CD14-positive monocyte (primary cell): Measurements from ENCODE around the gene UBXN6. TPM values are rescaled to one million over a fixed set of nuclear protein-coding genes. Genes with fewer than 3 reads are reported as not detected.

ENCODE experiments used
- DNase-seq, 3 donors: peaks; one replicate each; pipeline ENCODE4 v3.0.0-alpha.2; 2011 to 2022
- H2AFZ ChIP-seq: 2 replicates; pipeline ENCODE4 v1.6.0; 2012; ENCODE audit warnings: mild to moderate bottlenecking, low read depth, low read length, inconsistent platforms; ENCODE audit not compliant: insufficient read depth, poor library complexity, severe bottlenecking
- H3K27ac ChIP-seq, 2 donors: 1 replicate in 1 of 2; 2 replicates in 1 of 2; pipeline ENCODE4 v1.5.1; 2012 to 2013; ENCODE audit warnings: low read length in 2 of 2, control low read depth in 1 of 2, inconsistent platforms in 1 of 2, low read depth in 1 of 2, mild to moderate bottlenecking in 1 of 2
- H3K27me3 ChIP-seq, 2 donors: one replicate each; pipeline versions ENCODE4 v1.6.0 to v1.6.1; 2011 to 2013; ENCODE audit warnings: low read length in 2 of 2; ENCODE audit not compliant: control insufficient read depth in 2 of 2, insufficient read depth in 2 of 2
- H3K36me3 ChIP-seq, 2 donors: replicated peaks in 1 of 2; 1 replicate in 1 of 2; 2 replicates in 1 of 2; pipeline versions ENCODE4 v1.5.1 to v1.6.1; 2012 to 2013; ENCODE audit warnings: low read length in 2 of 2, control low read depth in 1 of 2, inconsistent platforms in 1 of 2, mild to moderate bottlenecking in 1 of 2; ENCODE audit not compliant: insufficient read depth in 2 of 2, control insufficient read depth in 1 of 2
- H3K4me1 ChIP-seq, 2 donors: 1 replicate in 1 of 2; 2 replicates in 1 of 2; pipeline versions ENCODE4 v1.5.1 to v1.6.1; 2012 to 2013; ENCODE audit warnings: low read length in 2 of 2, control low read depth in 1 of 2, inconsistent platforms in 1 of 2, mild to moderate bottlenecking in 1 of 2, moderate library complexity in 1 of 2; ENCODE audit not compliant: insufficient read depth in 2 of 2, control insufficient read depth in 1 of 2
- H3K4me2 ChIP-seq: replicated peaks from 2 replicates; pipeline ENCODE3; 2012; ENCODE audit warnings: low read length, moderate library complexity, mild to moderate bottlenecking; ENCODE audit not compliant: poor library complexity, severe bottlenecking; ENCODE audit errors: extremely low read depth
- H3K4me3 ChIP-seq, 3 experiments: fragments of 200-600 bp in 1 of 3; sonication (generic) in 1 of 3; replicated peaks in 1 of 3; 1 replicate in 2 of 3; 2 replicates in 1 of 3; pipeline ENCODE4 v1.5.1; 2011 to 2013; ENCODE audit warnings: low read length in 3 of 3, mild to moderate bottlenecking in 3 of 3, control low read depth in 2 of 3, low read depth in 2 of 3, inconsistent platforms in 1 of 3, moderate library complexity in 1 of 3
- H3K79me2 ChIP-seq: 2 replicates; pipeline ENCODE4 v1.6.0; 2012; ENCODE audit warnings: mild to moderate bottlenecking, control low read depth, inconsistent platforms, low read length, moderate library complexity; ENCODE audit not compliant: insufficient read depth
- H3K9ac ChIP-seq: 2 replicates; pipeline ENCODE4 v1.6.0; 2017; ENCODE audit warnings: low read length, mild to moderate bottlenecking; ENCODE audit not compliant: insufficient read depth, poor library complexity, severe bottlenecking
- H3K9me3 ChIP-seq, 2 donors: replicated peaks in 1 of 2; 1 replicate in 1 of 2; 2 replicates in 1 of 2; pipeline versions ENCODE4 v1.5.1 to v1.6.1; 2012 to 2013; ENCODE audit warnings: low read length in 2 of 2, control low read depth in 1 of 2; ENCODE audit not compliant: control insufficient read depth in 1 of 2, insufficient read depth in 1 of 2
- H4K20me1 ChIP-seq: 2 replicates; pipeline ENCODE4 v1.6.0; 2012; ENCODE audit warnings: mild to moderate bottlenecking, low read length, control low read depth, moderate library complexity; ENCODE audit not compliant: insufficient read depth
- H3K27ac Mint-ChIP-seq, 7 donors: one replicate each; pipeline ENCODE4 v1.8.0; 2020; ENCODE audit warnings: mild to moderate bottlenecking in 7 of 7, mixed read lengths in 7 of 7, moderate library complexity in 6 of 7, inconsistent platforms in 2 of 7
- H3K27me3 Mint-ChIP-seq, 3 donors: one replicate each; pipeline ENCODE4 v1.8.0; 2021 to 2022; ENCODE audit warnings: low read depth in 3 of 3, mild to moderate bottlenecking in 3 of 3, mixed read lengths in 3 of 3, moderate library complexity in 3 of 3, inconsistent platforms in 1 of 3
- H3K36me3 Mint-ChIP-seq, 2 donors: one replicate each; pipeline ENCODE4 v1.8.0; 2020; ENCODE audit warnings: mixed read lengths in 2 of 2, inconsistent platforms in 1 of 2, mild to moderate bottlenecking in 1 of 2
- H3K4me1 Mint-ChIP-seq: one replicate; pipeline ENCODE4 v1.8.0; 2020; ENCODE audit warnings: mild to moderate bottlenecking, mixed read lengths
- H3K4me3 Mint-ChIP-seq, 2 donors: one replicate each; pipeline ENCODE4 v1.8.0; 2020; ENCODE audit warnings: mild to moderate bottlenecking in 2 of 2, mixed read lengths in 2 of 2, moderate library complexity in 1 of 2
- H3K9me3 Mint-ChIP-seq, 7 donors: one replicate each; pipeline ENCODE4 v1.8.0; 2020 to 2022; ENCODE audit warnings: mixed read lengths in 7 of 7, mild to moderate bottlenecking in 6 of 7, moderate library complexity in 6 of 7, inconsistent platforms in 2 of 7
- WGBS: methylation state at CpG from one replicate; pipeline ENCODE4 v1.1.5; 2013; ENCODE audit warnings: missing lambda C conversion rate; ENCODE audit not compliant: insufficient coverage; 5-methylcytosine and 5-hydroxymethylcytosine counted together
- intact Hi-C, 2 donors: fragments of 100-400 bp; cut with micrococcal nuclease; formaldehyde crosslinking; loops; one replicate each; pipeline versions ENCODE4 v1.15.0 to v1.15.1; 2023
- polyA plus RNA-seq, 3 donors: library from polyadenylated mRNA; depleted of rRNA in 1 of 3; unstranded in 2 of 3; stranded (reverse) in 1 of 3; fragments of 300-500 nt in 2 of 3; fragments of >200 nt in 1 of 3; fragmentation: Illumina TruSeq in 2 of 3; gene quantifications; 1 replicate in 2 of 3; 2 replicates in 1 of 3; pipeline ENCODE4 v1.2.3, GENCODE V29; 2012 to 2021
- TF ChIP-seq, protein P1 (sequence below): fragments of 200-600 bp; IDR thresholded peaks from one replicate; pipeline ENCODE4 v1.8.0; 2022; ENCODE audit warnings: antibody characterized with exemption, mild to moderate bottlenecking

Gene UBXN6
- polyA plus RNA-seq, 3 donors, result 3.8 to 64.5 (median 5.4) TPM

DNA sequence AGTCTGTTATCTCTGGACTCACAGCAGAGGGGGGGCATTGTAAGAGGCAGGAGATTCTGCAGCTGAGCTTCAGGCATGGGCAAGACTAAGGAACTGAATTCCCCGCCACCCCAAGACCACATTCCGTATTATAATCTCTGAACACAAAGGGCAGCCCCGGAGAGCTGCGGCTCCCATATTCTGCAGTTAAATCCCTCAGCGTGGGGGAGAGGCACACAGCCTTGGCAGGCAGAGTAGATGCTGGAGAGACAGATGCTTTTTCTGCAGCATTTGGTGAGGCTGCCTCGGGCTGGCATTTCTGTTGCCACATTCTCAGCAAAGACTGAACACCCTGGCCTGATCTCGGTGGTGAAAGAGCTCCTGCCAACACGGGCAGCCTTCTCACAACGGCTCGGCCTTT is 42.2 kb downstream of the UBXN6 start:
- no peak overlapping the region for H3K4me2 ChIP-seq
- H3K9ac ChIP-seq, result no peak overlapping the region

DNA sequence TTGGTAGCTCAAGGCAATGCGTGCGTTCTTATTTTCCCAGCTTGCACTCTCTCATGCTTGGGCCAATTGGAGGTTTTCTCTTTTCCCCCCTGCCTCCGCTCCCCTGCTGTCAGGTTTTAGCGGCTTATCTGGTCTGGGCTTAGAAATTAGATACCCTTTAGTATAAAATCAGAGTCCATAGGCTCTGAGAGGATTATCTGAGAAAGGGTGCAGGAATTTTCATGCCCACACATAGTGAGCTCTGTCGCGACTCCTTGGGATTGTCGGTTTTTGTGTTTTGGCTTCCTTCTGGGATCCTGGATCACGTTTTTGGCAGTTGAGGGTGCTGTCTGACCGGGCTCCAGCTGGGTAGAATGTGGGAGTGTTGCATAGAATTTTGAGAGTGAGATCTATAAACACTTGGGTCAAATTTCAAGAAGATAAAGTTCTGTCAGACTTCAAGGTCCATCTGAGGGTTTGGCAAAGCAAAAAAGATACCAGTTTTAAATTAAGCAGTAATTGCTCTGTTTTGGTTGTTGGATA is 42.7 kb downstream of the UBXN6 start:
- no peak overlapping the region for H3K27ac ChIP-seq
- no peak overlapping the region for H3K9ac ChIP-seq
- H3K27me3 ChIP-seq, result no peaks in the 10 kb centered on the region
- no peak overlapping the region for H2AFZ ChIP-seq
- Mint-ChIP-seq H3K27me3 (peaks cover 0 to 1% (median 0%) of the 10 kb centered on the region in 3 donors), H3K4me1 (peaks cover 3% of the 10 kb centered on the region), H3K27ac (peak overlapping the region in 2 of 7 donors; percentile 40 to 47), H3K4me3 (no peak overlapping the region), H3K36me3 (peaks cover 24 to 64% of the 10 kb centered on the region in 2 donors), H3K9me3 (no peaks in the 10 kb centered on the region)
- TF ChIP-seq, protein P1, sequence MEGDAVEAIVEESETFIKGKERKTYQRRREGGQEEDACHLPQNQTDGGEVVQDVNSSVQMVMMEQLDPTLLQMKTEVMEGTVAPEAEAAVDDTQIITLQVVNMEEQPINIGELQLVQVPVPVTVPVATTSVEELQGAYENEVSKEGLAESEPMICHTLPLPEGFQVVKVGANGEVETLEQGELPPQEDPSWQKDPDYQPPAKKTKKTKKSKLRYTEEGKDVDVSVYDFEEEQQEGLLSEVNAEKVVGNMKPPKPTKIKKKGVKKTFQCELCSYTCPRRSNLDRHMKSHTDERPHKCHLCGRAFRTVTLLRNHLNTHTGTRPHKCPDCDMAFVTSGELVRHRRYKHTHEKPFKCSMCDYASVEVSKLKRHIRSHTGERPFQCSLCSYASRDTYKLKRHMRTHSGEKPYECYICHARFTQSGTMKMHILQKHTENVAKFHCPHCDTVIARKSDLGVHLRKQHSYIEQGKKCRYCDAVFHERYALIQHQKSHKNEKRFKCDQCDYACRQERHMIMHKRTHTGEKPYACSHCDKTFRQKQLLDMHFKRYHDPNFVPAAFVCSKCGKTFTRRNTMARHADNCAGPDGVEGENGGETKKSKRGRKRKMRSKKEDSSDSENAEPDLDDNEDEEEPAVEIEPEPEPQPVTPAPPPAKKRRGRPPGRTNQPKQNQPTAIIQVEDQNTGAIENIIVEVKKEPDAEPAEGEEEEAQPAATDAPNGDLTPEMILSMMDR, result no peak
- intact Hi-C loops, result no loop called here
- peaks cover 17 to 53% of the 10 kb centered on the region in 2 donors for H3K36me3 ChIP-seq
- peaks cover 66% of the 10 kb centered on the region for H3K79me2 ChIP-seq
- no peaks in the 10 kb centered on the region for H3K9me3 ChIP-seq
- H3K4me2 ChIP-seq, result no peak overlapping the region
- H3K4me1 ChIP-seq, result no peaks in the 10 kb centered on the region
- no peak overlapping the region for H3K4me3 ChIP-seq
- no peaks in the 10 kb centered on the region for H4K20me1 ChIP-seq
- no peak for DNase-seq
- 95% methylated on average over 5 of the region's 9 CpGs for WGBS

More for the DNA sequence above, 42.2 kb downstream of the UBXN6 start:
- TF ChIP-seq, protein P1, result no peak
- Mint-ChIP-seq H3K36me3 (peaks cover 23 to 60% of the 10 kb centered on the region in 2 donors), H3K27ac (no peak overlapping the region), H3K4me1 (peaks cover 5% of the 10 kb centered on the region), H3K27me3 (peaks cover 0 to 1% (median 0%) of the 10 kb centered on the region in 3 donors), H3K9me3 (no peaks in the 10 kb centered on the region), H3K4me3 (no peak overlapping the region)
- H2AFZ ChIP-seq, result no peak overlapping the region
- no peak for DNase-seq
- 96% methylated on average over 7 of the region's 10 CpGs for WGBS
- intact Hi-C loops, result no loop called here
- no peak overlapping the region for H3K4me3 ChIP-seq
- H3K9me3 ChIP-seq, result no peaks in the 10 kb centered on the region
- no peak overlapping the region for H3K27ac ChIP-seq
- no peaks in the 10 kb centered on the region for H4K20me1 ChIP-seq
- peaks cover 14 to 52% of the 10 kb centered on the region in 2 donors for H3K36me3 ChIP-seq
- H3K79me2 ChIP-seq, result peaks cover 63% of the 10 kb centered on the region
- no peaks in the 10 kb centered on the region for H3K27me3 ChIP-seq
- peaks cover under 1 to 2% of the 10 kb centered on the region in 2 donors for H3K4me1 ChIP-seq
